Fibroblast of gingiva (primary cell): ENCODE measurements around the gene SCRN3.
"Not testable (repeated sequence)": the region's sequence is repeated elsewhere in the genome, so short reads cannot be mapped to it uniquely, and the experiment has no call there.

ENCODE experiments used
- DNase-seq: peaks from one replicate; pipeline ENCODE4 v3.0.0-alpha.2; 2011; ENCODE audit warnings: low read depth

Gene SCRN3, protein sequence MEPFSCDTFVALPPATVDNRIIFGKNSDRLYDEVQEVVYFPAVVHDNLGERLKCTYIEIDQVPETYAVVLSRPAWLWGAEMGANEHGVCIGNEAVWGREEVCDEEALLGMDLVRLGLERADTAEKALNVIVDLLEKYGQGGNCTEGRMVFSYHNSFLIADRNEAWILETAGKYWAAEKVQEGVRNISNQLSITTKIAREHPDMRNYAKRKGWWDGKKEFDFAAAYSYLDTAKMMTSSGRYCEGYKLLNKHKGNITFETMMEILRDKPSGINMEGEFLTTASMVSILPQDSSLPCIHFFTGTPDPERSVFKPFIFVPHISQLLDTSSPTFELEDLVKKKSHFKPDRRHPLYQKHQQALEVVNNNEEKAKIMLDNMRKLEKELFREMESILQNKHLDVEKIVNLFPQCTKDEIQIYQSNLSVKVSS

DNA sequence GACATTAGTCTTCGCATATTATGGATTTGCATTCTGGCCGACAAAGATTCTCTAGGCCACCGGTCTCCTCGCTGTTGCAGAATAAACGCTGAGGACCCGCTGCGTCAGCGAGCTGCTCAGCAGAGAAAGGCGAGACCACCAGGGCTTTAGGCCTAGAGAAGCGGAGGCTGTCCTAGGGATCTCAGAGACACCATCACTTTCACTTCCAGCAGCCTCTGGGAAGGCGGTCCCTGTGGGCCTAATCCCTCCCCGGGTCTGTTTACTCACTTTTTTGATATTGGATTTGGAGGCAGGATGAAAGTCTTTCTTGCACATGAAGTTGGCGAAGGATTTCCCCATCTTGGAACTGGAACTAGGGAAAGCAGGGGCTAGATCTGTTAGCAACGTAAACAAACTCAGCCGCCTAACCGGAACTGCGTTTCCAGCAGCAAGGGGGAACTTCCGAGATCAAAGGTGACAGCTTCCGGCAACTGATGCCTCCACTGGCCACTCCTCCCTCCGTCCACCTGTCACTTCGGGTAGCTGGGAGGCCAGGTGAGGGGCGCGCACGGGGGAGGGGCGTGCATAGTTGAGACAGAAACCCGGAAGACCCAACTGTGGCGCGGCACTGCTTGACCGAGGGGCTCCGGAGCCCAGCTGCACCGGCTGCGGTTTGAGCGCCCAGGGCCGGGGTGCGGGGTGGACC lies at the start of gene SCRN3:
TSS of gene SCRN3 (plus strand) at position 447 of the 685 bp plus-strand sequence. CDS start 2,554 bp downstream, outside the sequence.
- peak; percentile 75 for DNase-seq

DNA sequence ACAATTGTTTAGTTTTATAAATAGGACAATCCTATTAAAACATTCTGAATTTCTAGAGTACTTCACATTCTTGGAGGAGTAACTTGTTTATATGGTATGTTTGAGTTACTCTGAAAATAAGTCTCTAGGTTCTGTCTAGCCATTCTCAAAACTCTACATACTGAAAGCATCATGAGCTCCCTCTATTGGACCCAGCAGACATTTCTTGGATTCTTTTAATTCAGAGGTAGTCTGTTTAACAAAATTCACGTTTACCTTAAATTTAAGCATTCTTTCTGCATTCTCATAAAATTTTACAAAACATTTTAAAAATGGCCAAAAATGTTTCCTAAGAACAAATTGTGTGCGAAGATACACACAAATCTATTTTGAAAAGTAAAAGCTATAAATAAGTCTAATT lies 45.5 kb upstream of the SCRN3 start:
- no peak for DNase-seq

DNA sequence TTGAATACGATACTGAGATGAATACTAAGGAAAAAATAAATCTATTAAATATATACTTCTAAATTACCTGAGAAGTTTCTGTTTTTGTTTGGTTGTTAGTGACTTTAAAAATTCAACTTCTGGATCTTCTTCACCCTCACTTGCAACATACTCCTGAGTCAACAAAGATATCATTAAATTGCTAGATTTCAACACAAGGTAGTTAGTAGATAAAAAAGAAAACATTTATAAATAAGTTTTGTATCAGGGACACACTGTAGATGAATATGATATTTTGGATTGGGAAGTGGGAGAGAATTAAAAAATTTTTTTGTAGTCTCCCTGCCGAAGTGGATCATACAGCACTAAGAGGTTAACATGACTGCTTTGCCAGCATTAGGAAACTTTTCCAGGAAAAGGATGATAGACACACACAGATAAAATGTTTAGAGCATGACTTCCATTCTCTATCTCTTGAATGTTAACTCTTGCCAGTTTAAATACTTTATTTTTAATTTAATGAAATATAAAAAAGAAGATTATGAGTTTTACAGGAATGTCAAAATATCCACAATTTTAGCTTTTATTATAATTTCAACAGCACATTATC lies 44.8 kb upstream of the SCRN3 start:
- no peak for DNase-seq

DNA sequence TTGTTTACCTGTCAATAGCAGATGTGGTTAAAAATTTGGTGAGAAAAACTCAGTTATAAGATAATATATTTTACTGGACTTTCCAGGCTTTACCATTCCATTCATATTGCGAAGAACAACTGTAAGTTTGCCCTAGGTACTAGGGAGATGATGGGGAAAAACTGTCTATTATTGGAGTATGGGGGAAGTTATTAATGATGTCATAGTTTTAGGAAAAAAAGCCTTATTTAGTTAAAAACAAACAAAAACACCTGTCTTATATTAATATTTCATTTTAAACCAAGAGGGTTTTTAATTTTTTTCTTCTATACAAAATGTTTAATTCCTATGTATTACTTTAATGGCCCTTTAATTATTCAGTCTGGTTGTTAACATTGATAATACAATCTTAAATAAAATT lies 42.5 kb upstream of the SCRN3 start:
- no peak for DNase-seq

DNA sequence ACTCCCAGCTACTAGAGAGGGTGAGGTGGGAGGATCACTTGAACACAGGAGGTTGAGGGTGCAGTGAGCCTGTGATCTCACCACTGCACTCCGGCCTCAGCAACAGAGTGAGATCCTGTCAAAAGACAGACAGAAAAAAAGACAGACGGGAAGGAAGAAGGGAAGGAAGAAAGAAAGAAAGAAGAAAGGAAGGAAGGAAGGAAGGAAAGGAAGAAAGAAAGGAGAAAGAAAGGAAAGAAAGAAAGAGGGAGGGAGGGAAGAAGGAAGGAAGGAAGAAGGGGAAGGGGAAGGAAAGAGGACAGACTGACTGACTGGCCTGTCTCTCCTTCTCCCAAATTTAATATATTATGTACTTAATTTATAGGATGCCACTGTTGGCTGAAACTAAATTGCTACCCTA lies 39.2 kb upstream of the SCRN3 start:
- no peak for DNase-seq

DNA sequence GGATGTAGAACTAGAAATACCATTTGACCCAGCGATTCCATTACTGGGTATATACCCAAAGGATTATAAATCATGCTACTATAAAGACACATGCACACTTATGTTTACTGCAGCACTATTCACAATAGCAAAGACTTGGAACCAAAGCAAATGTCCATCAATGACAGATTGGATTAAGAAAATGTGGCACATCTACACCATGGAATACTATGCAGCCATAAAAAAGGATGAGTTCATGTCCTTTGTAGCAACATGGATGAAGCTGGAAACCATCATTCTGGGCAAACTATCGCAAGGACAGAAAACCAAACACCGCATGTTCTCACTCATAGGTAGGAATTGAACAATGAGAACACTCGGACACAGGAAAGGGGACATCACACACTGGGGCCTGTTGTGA lies 35.9 kb upstream of the SCRN3 start:
- DNase-seq: not testable (repeated sequence)

DNA sequence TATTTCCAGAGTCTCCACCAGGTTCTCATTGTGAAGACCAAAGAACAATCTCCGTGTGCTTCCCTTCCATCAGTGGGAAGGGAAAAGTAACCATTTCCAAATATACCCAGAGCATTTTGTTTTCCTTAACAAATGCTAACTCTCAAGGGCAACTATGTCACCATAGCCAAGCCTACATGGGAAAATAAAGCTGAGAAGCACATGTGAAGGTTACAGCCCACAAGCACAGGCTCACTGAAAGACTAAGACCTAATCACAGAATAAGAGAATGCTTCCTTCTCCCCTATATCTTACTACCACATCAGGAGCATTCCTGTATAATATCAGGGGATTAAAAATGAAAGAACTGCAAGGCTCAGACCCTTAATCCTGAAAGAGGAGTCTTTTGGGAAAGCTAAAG lies 32.6 kb upstream of the SCRN3 start:
- DNase-seq: no peak

DNA sequence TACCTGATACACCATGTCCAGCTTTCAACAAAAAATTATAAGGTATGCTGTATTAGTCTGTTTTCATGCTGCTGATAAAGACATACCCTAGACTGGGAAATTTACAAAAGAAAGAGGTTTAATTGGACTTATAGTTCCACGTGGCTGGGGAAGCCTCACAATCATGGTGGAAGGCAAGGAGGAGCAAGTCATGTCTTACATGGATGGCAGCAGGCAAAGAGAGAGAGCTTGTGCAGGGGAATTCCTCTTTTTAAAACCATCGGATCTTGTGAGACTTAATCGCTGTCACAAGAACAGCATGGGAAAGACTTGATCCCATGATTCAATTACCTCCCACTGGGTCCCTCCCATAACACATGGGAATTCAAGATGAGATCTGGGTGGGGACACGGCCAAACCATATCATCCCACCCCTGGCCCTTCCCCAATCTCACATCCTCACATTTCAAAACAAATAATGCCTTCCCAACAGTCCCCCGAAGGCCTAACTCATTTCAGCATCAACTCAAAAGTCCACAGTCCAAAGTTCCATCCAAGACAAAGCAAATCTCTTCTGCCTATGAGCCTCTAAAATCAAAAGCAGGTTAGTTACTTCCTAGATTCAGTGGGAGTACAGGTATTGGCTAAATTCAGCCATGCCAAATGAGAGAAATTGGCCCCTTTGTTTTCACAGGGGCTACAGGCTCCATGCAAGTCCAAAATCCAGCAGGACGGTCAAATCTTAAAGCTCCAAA lies 31.9 kb upstream of the SCRN3 start:
- DNase-seq: not testable (repeated sequence)

DNA sequence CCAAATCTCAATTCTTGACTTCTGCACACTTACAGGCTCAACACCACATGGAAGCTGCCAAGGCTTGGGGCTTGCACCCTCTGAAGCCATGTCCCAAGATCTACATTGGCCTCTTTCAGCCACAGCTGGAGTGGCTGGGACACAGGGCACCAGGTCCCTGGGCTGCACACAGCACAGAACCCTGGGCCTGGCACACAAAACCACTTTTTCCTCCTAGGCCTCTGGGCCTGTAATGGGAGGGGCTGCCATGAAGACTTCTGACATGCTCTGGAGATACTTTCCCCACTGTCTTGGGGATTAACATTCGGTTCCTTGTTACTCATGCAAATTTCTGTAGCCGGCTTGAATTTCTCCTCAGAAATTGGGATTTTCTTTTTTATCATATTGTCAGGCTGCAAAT lies 30.9 kb upstream of the SCRN3 start:
- DNase-seq: no peak

DNA sequence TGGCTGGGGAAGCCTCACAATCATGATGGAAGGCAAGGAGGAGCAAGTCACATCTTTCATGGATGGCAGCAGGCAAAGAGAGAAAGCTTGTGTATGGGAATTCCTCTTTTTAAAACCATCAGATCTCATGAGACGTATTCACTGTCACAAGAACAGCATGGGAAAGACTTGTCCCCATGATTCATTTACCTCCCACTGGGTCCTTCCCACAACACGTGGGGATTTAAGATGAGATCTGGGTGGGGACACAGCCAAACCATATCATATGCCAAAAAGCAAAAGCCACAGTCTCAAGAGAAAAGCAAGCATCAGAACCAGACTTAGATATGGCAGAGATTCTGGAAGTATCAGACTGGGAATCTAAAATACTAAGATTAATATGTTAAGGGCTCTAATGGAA lies 30.0 kb upstream of the SCRN3 start:
- no peak for DNase-seq

DNA sequence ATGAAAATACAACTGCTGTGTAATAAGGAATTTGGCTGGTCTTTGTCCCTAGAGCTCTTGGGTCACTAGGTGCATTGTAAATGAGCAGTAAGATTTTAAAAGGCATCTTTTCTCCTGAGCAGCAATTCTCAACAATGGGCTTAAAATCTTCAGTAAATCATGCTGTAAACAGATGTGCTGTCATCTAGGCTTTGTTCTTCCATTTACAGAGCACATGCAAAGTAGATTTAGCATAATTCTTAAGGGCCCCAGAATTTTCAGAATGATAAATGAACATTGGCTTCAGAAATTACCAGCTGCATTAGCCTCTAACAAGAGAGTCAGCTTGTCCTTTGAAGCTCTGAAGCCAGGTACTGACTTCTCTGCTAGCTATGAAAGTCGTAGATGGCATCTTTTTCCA lies 26.8 kb upstream of the SCRN3 start:
- DNase-seq: no peak

DNA sequence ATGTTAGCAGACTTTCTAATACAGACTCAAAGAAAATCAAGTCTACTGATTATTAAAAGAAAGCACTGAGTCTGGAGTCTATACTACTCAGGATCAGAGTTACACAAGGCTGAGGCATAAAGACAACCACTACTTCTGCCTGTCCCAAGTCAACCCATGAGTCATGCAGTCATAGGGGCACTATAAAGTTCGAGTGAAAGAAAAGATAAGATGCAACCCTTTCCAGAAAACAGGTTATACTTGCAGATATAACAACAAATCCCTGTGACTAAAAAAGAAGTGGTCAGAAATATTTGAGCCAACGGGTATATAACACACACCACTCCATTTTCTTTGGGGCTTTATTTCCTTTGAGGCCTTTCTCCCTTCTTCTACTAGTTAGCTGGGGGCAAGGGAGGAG lies 18.6 kb upstream of the SCRN3 start:
- no peak for DNase-seq

DNA sequence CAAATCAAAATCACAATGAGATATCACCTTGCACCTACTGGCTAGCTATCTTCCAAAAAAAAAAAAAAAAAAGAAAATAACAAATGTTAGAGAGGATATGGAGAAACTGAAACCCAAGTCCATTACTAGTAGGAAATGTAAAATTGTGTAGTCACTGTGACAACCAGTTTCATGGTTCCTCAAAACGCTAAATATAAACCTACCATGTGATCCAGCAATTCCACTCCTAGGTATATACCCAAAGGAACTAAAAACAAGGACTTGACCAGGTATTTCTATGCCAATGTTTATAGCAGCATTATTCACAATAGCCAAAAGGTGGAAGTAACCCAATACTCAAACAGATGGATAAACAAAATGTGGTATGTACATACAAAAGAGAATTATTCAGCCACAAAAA lies 11.7 kb upstream of the SCRN3 start:
- no peak for DNase-seq

DNA sequence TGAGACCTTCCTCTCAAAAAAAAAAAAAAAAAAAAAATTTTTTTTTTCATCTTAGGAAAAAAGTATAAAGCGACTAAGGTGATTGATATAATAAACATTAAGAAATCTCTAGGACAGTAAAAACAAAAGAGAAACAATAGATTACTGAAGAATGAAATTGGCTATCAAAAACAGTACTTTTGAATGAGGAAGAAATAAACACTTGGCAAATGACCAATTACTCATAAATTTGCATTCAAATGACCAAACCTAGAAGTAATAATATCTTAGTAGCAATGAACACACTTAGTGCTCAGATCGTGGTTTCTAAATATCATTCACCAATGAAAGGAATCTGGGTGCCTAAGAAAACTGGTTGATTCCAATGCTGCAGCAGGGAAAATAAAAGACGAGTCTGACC lies 10.3 kb upstream of the SCRN3 start:
- DNase-seq: no peak

DNA sequence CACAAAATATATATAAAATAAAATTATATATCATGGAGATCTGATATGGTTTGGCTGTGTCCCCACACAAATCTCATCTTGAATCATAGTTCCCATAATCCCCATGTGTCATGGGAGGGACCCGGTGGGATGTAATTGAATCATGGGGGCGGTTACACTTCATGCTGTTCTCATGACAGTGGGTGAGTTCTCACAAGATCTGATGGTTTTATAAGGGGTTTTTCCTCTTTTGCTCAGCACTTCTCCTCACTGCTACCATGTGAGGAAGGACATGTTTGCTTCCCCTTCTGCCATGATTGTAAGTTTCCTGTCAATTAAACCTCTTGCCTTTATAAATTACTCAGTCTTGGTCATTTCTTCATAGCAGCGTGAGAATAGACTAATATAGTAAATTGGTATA lies 6.8 kb upstream of the SCRN3 start:
- DNase-seq: not testable (repeated sequence)

DNA sequence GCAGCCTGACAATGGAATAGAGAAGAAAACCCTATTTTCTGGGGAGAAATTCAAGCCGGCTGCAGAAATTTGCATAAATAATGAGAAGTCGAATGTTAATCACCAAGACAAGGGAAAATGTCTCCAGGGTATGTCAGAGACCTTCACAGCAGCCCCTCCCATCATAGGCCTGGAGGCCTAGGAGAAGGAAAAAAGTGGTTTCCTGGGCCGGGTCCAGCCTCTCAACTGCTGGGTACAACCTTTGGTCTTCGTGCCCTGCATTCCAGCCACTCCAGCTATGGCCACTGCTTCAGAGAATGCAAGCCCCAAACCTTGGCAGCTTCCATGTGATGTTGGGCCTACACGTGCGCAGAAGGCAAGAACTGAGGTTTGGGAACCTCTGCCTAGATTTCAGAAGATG lies 6.0 kb upstream of the SCRN3 start:
- no peak for DNase-seq

DNA sequence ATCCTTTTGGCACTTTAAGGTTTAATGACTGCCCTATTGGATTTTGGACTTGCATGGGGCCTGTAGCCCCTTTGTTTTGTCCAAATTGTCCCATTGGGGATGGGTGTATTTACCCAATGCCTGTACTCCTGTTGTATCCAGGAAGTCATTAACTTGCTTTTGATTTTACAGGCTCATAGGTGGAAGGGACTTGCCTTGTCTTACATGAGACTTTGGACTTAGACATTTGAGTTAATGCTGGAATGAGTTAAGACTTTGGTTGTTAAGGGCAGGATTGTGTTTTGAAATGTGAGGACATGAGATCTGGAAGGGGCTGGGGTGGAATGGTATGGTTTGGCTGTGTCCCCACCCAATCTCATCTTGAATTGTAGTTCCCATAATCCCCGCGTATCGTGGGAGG lies 5.2 kb upstream of the SCRN3 start:
- not testable (repeated sequence) for DNase-seq

DNA sequence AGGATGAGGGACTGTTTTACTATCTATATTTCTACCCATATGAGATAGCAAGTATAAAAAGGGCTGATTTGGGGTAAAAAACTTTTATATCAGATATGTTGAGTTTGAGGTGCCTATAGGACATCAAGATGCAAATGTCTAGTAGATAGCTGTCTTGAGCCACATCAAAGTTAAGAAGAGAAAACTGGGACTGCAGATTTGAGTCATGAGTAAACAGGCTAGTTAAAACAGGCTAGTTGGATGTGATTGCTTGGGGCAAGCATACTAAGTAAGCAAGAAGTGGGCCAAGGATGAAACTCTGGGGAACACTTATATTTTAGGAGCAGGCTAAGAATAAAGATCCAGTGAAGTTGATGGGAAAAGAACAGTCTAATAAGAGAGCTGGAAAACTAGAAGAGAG lies 2.8 kb upstream of the SCRN3 start:
- no peak for DNase-seq

DNA sequence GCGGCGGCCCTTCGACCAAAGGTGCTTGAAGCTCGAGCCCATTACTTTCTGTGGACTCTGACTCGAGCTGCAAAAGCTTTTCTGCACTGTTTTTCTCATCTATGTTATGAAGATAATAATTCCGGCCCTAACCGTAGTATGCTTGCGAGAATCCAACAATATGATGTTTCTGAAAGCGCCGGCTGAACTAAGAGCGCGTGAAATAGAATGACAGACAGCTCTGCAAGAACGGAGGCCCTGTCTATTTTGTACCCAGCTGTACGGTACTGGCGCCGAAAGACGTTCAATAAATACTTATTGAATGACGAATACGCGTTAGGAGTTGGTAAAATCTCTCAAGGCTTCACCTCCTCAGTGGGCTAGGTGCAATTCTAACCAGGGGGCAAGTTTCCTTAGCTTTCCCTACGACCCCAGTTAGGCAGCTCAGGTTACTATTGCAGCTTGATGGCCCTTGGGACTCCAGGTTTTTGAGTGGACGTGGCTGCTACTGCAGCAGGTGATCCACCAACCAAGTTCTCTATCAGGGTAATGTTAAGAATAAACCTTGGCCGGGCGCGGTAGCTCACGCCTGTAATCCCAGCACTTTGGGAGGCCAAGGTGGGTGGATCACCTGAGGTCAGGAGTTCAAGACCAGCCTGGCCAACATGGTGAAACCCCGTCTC lies 570 bp downstream of the SCRN3 start:
- no peak for DNase-seq

DNA sequence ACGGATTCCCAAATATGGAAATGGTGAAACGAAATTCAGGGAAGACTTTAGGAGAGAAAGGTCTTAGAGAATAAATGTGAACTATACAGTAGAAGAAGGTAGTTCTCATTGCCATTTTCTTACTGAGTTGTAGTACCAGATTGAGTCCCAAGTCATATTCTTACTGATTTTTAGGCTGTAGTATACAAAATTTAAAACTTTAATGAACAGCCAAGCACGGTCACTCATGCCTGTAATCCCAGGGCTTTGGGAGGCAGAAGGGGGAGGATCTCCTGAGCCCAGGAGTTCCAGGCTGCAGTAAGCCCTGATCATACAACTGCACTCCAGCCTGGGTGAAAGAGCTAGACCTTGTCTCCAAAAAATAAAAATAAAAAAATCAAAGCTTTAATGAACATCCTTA lies 2.2 kb downstream of the SCRN3 start:
- DNase-seq: no peak

DNA sequence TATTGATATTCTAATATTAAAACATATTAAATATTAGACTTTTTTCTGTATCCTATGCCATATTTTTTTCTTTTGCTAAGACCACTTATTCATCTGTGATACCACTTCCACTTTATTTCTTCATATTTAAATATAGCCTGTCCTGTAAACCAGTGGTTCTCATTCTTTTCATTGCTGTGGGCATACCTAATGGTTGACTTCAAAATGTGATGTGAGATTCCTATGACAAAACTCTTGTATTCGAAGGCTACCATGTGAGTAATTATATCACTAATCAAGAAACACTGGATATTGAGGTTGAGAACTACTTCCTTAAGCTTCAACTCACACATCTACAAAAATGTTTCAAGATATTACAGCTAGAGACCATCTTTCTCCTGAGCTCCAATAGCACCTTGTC lies 3.6 kb downstream of the SCRN3 start:
- no peak for DNase-seq

DNA sequence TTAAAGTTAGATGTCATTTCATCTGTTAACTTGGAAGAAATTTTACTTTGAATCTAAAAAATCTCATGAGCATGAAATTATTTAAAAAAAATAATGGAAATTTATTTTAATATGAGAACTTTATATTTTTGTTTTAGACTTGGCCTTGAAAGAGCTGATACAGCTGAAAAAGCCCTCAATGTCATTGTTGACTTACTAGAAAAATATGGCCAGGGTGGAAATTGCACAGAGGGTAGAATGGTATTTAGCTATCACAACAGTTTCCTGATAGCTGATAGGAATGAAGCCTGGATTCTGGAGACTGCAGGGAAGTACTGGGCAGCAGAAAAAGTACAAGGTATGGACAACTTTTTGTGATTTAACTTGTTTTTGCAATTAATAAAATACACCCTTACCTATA lies 5.3 kb downstream of the SCRN3 start:
- no peak for DNase-seq
